Measurements from ENCODE around the gene CDH9. TPM values are rescaled to one million over a fixed set of nuclear protein-coding genes. Genes with fewer than 3 reads are reported as not detected.

Gene CDH9
- total RNA-seq, 5 donors from 2014 or later (not counting 1 experiment from before 2014, with no cell fraction given), result 0.13 TPM; not detected in 4

DNA sequence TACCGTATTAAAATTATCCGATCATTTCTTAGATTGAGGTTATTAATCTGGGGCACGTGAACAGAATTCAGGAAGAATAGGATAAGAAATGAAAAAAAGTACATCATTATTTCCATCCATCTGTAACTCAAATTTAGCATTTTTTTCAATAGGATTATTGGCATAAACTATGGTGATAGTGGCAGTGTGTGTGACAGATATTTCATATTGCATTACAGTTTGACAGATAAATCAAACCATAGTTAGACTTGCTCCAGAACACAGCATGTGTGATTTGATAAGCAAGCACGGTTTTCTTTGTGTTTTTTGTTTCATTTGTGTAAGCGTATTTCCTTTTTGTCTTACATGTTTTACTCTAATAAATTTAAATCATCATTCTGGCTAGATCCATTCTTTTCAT lies 155.0 kb downstream of the CDH9 start:
- Histone ChIP-seq H3K4me1 (ENCODE audit: control insufficient read depth in 1 of 2, extremely low read depth in 1 of 2, insufficient read depth in 2 of 2, low read length in 2 of 2) (no peaks in the 10 kb centered on the region), H3K9me3 (no peaks in the 10 kb centered on the region), H3K4me3 (ENCODE audit: control insufficient read depth in 1 of 2, extremely low read depth in 1 of 2, low read length in 1 of 2) (no peak overlapping the region), H3K27ac (ENCODE audit: low read length) (no peak overlapping the region), H3K27me3 (replicated peaks in 1 of 2; ENCODE audit: control insufficient read depth in 2 of 2, extremely low read depth in 1 of 2, insufficient read depth in 2 of 2, low read length in 1 of 2) (no peaks in the 10 kb centered on the region), H3K36me3 (ENCODE audit: control insufficient read depth in 2 of 2, extremely low read depth in 1 of 2, insufficient read depth in 1 of 2, low read length in 1 of 2) (no peaks in the 10 kb centered on the region)
- no peaks in the 10 kb centered on the region for H3K4me1 Mint-ChIP-seq
- ChIA-PET CTCF (no interaction called here), POLR2A (no interaction called here)
- WGBS (ENCODE audit: insufficient coverage), result no CpG with 5 or more reads among the region's 5 CpGs
- no peak overlapping the region for H3K27ac Mint-ChIP-seq
- no peaks in the 10 kb centered on the region for H3K27me3 Mint-ChIP-seq
- H3K9me3 Mint-ChIP-seq, result peaks cover 0 to 28% (median 19%) of the 10 kb centered on the region in 3 donors
- no peaks in the 10 kb centered on the region for H3K36me3 Mint-ChIP-seq
- no peak for ATAC-seq (replicated peaks in 1 of 4)
- no peak overlapping the region for H3K4me3 Mint-ChIP-seq
- DNase-seq, result no peak

DNA sequence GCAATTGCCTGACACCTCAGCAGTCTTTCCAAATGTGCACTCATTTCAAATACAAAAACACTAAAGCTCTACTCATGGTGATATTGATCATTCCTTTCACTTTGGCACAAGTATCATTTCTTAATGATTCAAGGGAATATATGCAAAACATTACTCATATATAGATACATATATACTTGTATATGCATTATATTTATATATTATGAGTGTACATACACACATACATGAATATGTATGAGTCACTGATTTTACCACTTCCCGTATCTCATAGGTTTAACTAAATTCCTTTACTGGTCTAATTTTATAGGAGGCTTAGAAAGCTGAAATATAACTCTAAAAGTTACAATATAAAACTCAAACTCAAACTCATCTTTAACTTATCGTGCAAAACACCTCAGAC lies 156.5 kb downstream of the CDH9 start:
- no peaks in the 10 kb centered on the region for H3K4me1 ChIP-seq (ENCODE audit: control insufficient read depth in 1 of 2, extremely low read depth in 1 of 2, insufficient read depth in 2 of 2, low read length in 2 of 2)
- H3K27me3 Mint-ChIP-seq, result no peaks in the 10 kb centered on the region
- ATAC-seq (replicated peaks in 1 of 4) (no peak), DNase-seq (no peak)
- no peak overlapping the region for H3K27ac ChIP-seq (ENCODE audit: low read length)
- no peak overlapping the region for H3K27ac Mint-ChIP-seq
- no peak overlapping the region for H3K4me3 ChIP-seq (ENCODE audit: control insufficient read depth in 1 of 2, extremely low read depth in 1 of 2, low read length in 1 of 2)
- no peaks in the 10 kb centered on the region for H3K36me3 Mint-ChIP-seq
- no CpG with 5 or more reads among the region's 2 CpGs for WGBS (ENCODE audit: insufficient coverage)
- CTCF ChIA-PET, result no interaction called here
- no peak overlapping the region for H3K4me3 Mint-ChIP-seq
- no peaks in the 10 kb centered on the region for H3K4me1 Mint-ChIP-seq
- H3K36me3 ChIP-seq (ENCODE audit: control insufficient read depth in 2 of 2, extremely low read depth in 1 of 2, insufficient read depth in 1 of 2, low read length in 1 of 2), result no peaks in the 10 kb centered on the region
- peaks cover 7 to 33% (median 19%) of the 10 kb centered on the region in 3 donors for H3K9me3 Mint-ChIP-seq
- POLR2A ChIA-PET, result no interaction called here
- H3K9me3 ChIP-seq, result no peaks in the 10 kb centered on the region
- no peaks in the 10 kb centered on the region for H3K27me3 ChIP-seq (replicated peaks in 1 of 2; ENCODE audit: control insufficient read depth in 2 of 2, extremely low read depth in 1 of 2, insufficient read depth in 2 of 2, low read length in 1 of 2)

DNA sequence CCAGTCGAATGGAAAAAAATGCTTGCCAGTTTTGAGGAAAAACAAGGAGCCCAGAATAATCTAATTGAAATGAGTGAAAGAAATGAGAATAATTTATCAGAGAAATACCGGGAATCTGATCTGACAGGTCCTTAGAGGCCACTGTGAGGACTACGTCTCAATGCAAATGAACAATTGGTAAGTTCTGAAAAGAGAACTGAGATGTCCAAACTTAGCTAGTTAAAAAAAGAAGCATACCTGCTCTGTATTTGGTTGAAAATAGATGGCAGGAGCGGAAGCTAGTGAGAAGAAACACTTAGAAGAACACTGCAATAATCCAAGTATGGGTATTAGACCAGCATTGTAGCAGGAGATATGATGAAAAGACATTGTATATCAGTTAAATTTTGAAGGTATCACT lies 161.2 kb downstream of the CDH9 start:
- Histone ChIP-seq H3K4me3 (ENCODE audit: control insufficient read depth in 1 of 2, extremely low read depth in 1 of 2, low read length in 1 of 2) (no peak overlapping the region), H3K4me1 (ENCODE audit: control insufficient read depth in 1 of 2, extremely low read depth in 1 of 2, insufficient read depth in 2 of 2, low read length in 2 of 2) (no peaks in the 10 kb centered on the region), H3K36me3 (ENCODE audit: control insufficient read depth in 2 of 2, extremely low read depth in 1 of 2, insufficient read depth in 1 of 2, low read length in 1 of 2) (no peaks in the 10 kb centered on the region), H3K27me3 (replicated peaks in 1 of 2; ENCODE audit: control insufficient read depth in 2 of 2, extremely low read depth in 1 of 2, insufficient read depth in 2 of 2, low read length in 1 of 2) (no peaks in the 10 kb centered on the region), H3K27ac (ENCODE audit: low read length) (no peak overlapping the region), H3K9me3 (no peaks in the 10 kb centered on the region)
- H3K9me3 Mint-ChIP-seq, result peaks cover 11 to 22% (median 13%) of the 10 kb centered on the region in 3 donors
- no peak overlapping the region for H3K4me3 Mint-ChIP-seq
- H3K27ac Mint-ChIP-seq, result no peak overlapping the region
- DNase-seq (no peak), ATAC-seq (replicated peaks in 1 of 4) (no peak)
- H3K36me3 Mint-ChIP-seq, result no peaks in the 10 kb centered on the region
- POLR2A ChIA-PET, result no interaction called here
- H3K4me1 Mint-ChIP-seq, result no peaks in the 10 kb centered on the region
- H3K27me3 Mint-ChIP-seq, result no peaks in the 10 kb centered on the region
- 58% methylated on average over 3 of the region's 4 CpGs for WGBS (ENCODE audit: insufficient coverage)
- CTCF ChIA-PET, result no interaction called here

DNA sequence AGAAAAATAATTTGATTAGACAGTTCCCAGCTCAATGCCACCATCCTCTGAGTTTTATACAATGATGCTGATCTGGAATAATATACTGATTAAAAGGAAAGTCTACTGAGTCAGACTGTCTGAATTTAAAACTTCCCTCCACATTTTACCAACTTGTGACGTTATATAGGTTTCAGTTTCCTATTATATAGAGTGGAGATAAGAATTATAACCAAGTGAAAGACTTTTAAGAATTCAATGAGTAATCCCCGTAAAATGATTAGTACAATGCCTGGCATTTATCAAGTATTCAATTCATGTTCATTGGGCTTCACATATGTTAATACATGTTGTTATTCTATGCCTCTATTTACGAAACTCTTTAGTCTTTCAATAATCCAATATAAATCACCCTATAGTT lies 166.0 kb downstream of the CDH9 start:
- no peak overlapping the region for H3K4me3 Mint-ChIP-seq
- Histone ChIP-seq H3K9me3 (no peaks in the 10 kb centered on the region), H3K36me3 (ENCODE audit: control insufficient read depth in 2 of 2, extremely low read depth in 1 of 2, insufficient read depth in 1 of 2, low read length in 1 of 2) (no peaks in the 10 kb centered on the region), H3K27ac (ENCODE audit: low read length) (no peak overlapping the region), H3K27me3 (replicated peaks in 1 of 2; ENCODE audit: control insufficient read depth in 2 of 2, extremely low read depth in 1 of 2, insufficient read depth in 2 of 2, low read length in 1 of 2) (no peaks in the 10 kb centered on the region), H3K4me1 (ENCODE audit: control insufficient read depth in 1 of 2, extremely low read depth in 1 of 2, insufficient read depth in 2 of 2, low read length in 2 of 2) (no peaks in the 10 kb centered on the region), H3K4me3 (ENCODE audit: control insufficient read depth in 1 of 2, extremely low read depth in 1 of 2, low read length in 1 of 2) (no peak overlapping the region)
- no peaks in the 10 kb centered on the region for H3K27me3 Mint-ChIP-seq
- H3K4me1 Mint-ChIP-seq, result no peaks in the 10 kb centered on the region
- H3K27ac Mint-ChIP-seq, result no peak overlapping the region
- no peak for DNase-seq
- CTCF ChIA-PET, result no interaction called here
- WGBS (ENCODE audit: insufficient coverage), result no CpG with 5 or more reads among the region's 3 CpGs
- H3K9me3 Mint-ChIP-seq, result peaks cover 5 to 7% (median 6%) of the 10 kb centered on the region in 3 donors
- POLR2A ChIA-PET, result no interaction called here
- no peaks in the 10 kb centered on the region for H3K36me3 Mint-ChIP-seq
- ATAC-seq (replicated peaks in 1 of 4), result no peak

DNA sequence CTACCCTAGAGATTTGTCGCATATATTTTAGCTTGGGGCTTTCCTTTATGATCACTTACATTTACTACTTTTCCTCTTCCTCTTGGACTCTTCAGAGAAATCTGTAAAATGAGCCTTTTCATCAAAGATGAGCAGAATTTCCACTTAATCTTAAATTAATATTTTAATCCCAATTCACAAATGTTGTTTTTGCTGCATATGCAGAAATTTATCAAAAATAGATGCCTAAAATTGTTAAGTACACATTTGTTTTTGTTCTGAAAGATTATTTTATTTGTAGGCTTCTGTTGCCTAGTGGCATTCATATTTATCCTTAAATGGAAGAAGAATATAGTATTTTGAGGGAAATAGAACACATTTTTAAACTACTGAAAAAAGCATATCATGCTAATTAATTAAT lies 168.6 kb downstream of the CDH9 start:
- H3K27me3 ChIP-seq (replicated peaks in 1 of 2; ENCODE audit: control insufficient read depth in 2 of 2, extremely low read depth in 1 of 2, insufficient read depth in 2 of 2, low read length in 1 of 2), result no peaks in the 10 kb centered on the region
- ATAC-seq (replicated peaks in 1 of 4) (no peak), DNase-seq (no peak)
- Mint-ChIP-seq H3K9me3 (peaks cover 8 to 21% (median 16%) of the 10 kb centered on the region in 3 donors), H3K36me3 (no peaks in the 10 kb centered on the region), H3K4me1 (no peaks in the 10 kb centered on the region), H3K4me3 (no peak overlapping the region), H3K27ac (no peak overlapping the region), H3K27me3 (no peaks in the 10 kb centered on the region)
- ChIA-PET CTCF (no interaction called here), POLR2A (no interaction called here)
- no peaks in the 10 kb centered on the region for H3K36me3 ChIP-seq (ENCODE audit: control insufficient read depth in 2 of 2, extremely low read depth in 1 of 2, insufficient read depth in 1 of 2, low read length in 1 of 2)
- no peaks in the 10 kb centered on the region for H3K9me3 ChIP-seq
- H3K4me3 ChIP-seq (ENCODE audit: control insufficient read depth in 1 of 2, extremely low read depth in 1 of 2, low read length in 1 of 2), result no peak overlapping the region
- WGBS (ENCODE audit: insufficient coverage), result 100% methylated on average over 1 of the region's 1 CpG
- no peaks in the 10 kb centered on the region for H3K4me1 ChIP-seq (ENCODE audit: control insufficient read depth in 1 of 2, extremely low read depth in 1 of 2, insufficient read depth in 2 of 2, low read length in 2 of 2)
- no peak overlapping the region for H3K27ac ChIP-seq (ENCODE audit: low read length)

DNA sequence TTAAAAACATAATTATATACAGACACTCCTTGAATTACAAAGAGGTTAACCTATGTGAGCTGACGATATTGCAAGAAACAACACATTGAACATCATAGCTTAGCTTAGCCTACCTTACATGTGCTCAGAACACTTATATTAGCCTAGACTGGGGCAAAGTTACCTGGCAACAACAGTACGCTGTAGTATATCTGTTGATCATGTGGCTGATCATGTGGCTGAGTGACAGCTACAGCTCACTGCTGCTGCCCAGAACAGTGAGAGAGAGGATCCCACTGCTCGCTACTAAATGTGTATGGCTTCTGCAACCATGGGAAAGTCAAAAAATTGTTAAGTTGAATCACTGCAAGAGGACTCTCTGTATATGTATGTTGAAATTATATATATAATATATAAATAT lies 169.9 kb downstream of the CDH9 start:
- 100% methylated on average over 1 of the region's 3 CpGs for WGBS (ENCODE audit: insufficient coverage)
- ATAC-seq (replicated peaks in 1 of 4), result no peak
- Histone ChIP-seq H3K4me1 (ENCODE audit: control insufficient read depth in 1 of 2, extremely low read depth in 1 of 2, insufficient read depth in 2 of 2, low read length in 2 of 2) (no peaks in the 10 kb centered on the region), H3K36me3 (ENCODE audit: control insufficient read depth in 2 of 2, extremely low read depth in 1 of 2, insufficient read depth in 1 of 2, low read length in 1 of 2) (no peaks in the 10 kb centered on the region), H3K27ac (ENCODE audit: low read length) (no peak overlapping the region), H3K4me3 (ENCODE audit: control insufficient read depth in 1 of 2, extremely low read depth in 1 of 2, low read length in 1 of 2) (no peak overlapping the region), H3K27me3 (replicated peaks in 1 of 2; ENCODE audit: control insufficient read depth in 2 of 2, extremely low read depth in 1 of 2, insufficient read depth in 2 of 2, low read length in 1 of 2) (no peaks in the 10 kb centered on the region), H3K9me3 (no peaks in the 10 kb centered on the region)
- no peak overlapping the region for H3K27ac Mint-ChIP-seq
- H3K4me3 Mint-ChIP-seq, result no peak overlapping the region
- peaks cover 8 to 28% (median 16%) of the 10 kb centered on the region in 3 donors for H3K9me3 Mint-ChIP-seq
- H3K4me1 Mint-ChIP-seq, result no peaks in the 10 kb centered on the region
- no peaks in the 10 kb centered on the region for H3K27me3 Mint-ChIP-seq
- POLR2A ChIA-PET, result no interaction called here
- CTCF ChIA-PET, result no interaction called here
- no peaks in the 10 kb centered on the region for H3K36me3 Mint-ChIP-seq
- no peak for DNase-seq

DNA sequence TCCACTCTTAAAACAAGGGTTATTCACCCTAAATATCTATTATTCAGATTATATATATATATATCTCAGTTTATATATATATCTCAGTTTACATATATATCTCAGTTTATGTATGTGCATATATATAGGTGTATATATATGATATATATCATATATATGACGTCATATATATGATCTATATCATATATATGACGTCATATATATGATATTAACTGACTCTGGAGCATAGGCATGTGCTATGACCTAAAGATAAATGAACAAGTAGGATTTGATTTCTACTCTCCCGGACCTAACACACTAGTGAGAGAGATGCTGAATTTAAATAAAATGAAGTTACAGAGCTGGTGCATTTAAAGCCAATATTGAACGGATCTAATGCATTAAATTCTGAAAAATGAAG lies 174.3 kb downstream of the CDH9 start:
- H3K9me3 ChIP-seq, result no peaks in the 10 kb centered on the region
- Mint-ChIP-seq H3K27ac (no peak overlapping the region), H3K9me3 (peaks cover 13 to 29% (median 27%) of the 10 kb centered on the region in 3 donors), H3K27me3 (no peaks in the 10 kb centered on the region), H3K4me3 (no peak overlapping the region), H3K36me3 (no peaks in the 10 kb centered on the region), H3K4me1 (no peaks in the 10 kb centered on the region)
- H3K27ac ChIP-seq (ENCODE audit: low read length), result no peak overlapping the region
- no peaks in the 10 kb centered on the region for H3K36me3 ChIP-seq (ENCODE audit: control insufficient read depth in 2 of 2, extremely low read depth in 1 of 2, insufficient read depth in 1 of 2, low read length in 1 of 2)
- no peaks in the 10 kb centered on the region for H3K4me1 ChIP-seq (ENCODE audit: control insufficient read depth in 1 of 2, extremely low read depth in 1 of 2, insufficient read depth in 2 of 2, low read length in 2 of 2)
- no peaks in the 10 kb centered on the region for H3K27me3 ChIP-seq (replicated peaks in 1 of 2; ENCODE audit: control insufficient read depth in 2 of 2, extremely low read depth in 1 of 2, insufficient read depth in 2 of 2, low read length in 1 of 2)
- no peak for ATAC-seq (replicated peaks in 1 of 4)
- ChIA-PET CTCF (no interaction called here), POLR2A (no interaction called here)
- H3K4me3 ChIP-seq (ENCODE audit: control insufficient read depth in 1 of 2, extremely low read depth in 1 of 2, low read length in 1 of 2), result no peak overlapping the region
- DNase-seq, result no peak
- WGBS (ENCODE audit: insufficient coverage), result 100% methylated on average over 1 of the region's 4 CpGs

Measured in T-cell (primary cell).